OCI-LY7 (cell line): ENCODE data around the gene ZNF570. TPM values are rescaled to one million over a fixed set of nuclear protein-coding genes. Genes with fewer than 3 reads are reported as not detected.
A peak's percentile ranks its signal among the peaks of the same experiment; 100 is the strongest.

Source experiments
- BruUV-seq: library from RNA; stranded (reverse); fragments of 400-500 nt; replicated peaks from 2 replicates; lab custom pipeline; 2021; lab: Mats Ljungman, UMichigan
- CTCF ChIA-PET: fragments of 300-600 bp; sonication (Branson Sonifier 250); formaldehyde crosslinking; loops from one replicate; lab custom pipeline; 2022; ENCODE audit warnings: antibody characterized with exemption; ENCODE audit not compliant: unreplicated experiment; lab: Charles Lee
- POLR2A ChIA-PET: fragments of 300-600 bp; sonication (Branson Sonifier 250); formaldehyde crosslinking; loops from one replicate; lab custom pipeline; 2022; ENCODE audit warnings: antibody characterized with exemption; lab: Charles Lee
- DNase-seq: peaks from one replicate; pipeline ENCODE4 v3.0.0-alpha.2; 2015; ENCODE audit warnings: low spot score
- H2AFZ ChIP-seq: fragments of 200-600 bp; sonication (generic), shearing (Covaris generic); 2 replicates; pipeline ENCODE4 v1.6.1; 2014; ENCODE audit warnings: mild to moderate bottlenecking, antibody characterized with exemption, low read length, moderate library complexity
- H3K27ac ChIP-seq: fragments of 200-600 bp; sonication (generic); 2 replicates; pipeline ENCODE4 v1.5.1; 2014; ENCODE audit warnings: mixed run types, low read depth, mild to moderate bottlenecking, moderate library complexity, low read length, inconsistent platforms; ENCODE audit not compliant: poor library complexity, severe bottlenecking
- H3K36me3 ChIP-seq: fragments of 200-600 bp; sonication (generic); 2 replicates; pipeline ENCODE4 v1.6.1; 2014; ENCODE audit warnings: mild to moderate bottlenecking, antibody characterized with exemption, low read length, moderate library complexity, mixed read lengths; ENCODE audit not compliant: insufficient read depth
- H3K4me1 ChIP-seq: fragments of 200-600 bp; sonication (generic); 2 replicates; pipeline ENCODE4 v1.5.1; 2014; ENCODE audit warnings: mild to moderate bottlenecking, low read length; ENCODE audit not compliant: insufficient read depth, poor library complexity, severe bottlenecking
- H3K4me2 ChIP-seq: fragments of 200-600 bp; sonication (generic); 2 replicates; pipeline ENCODE4 v1.6.1; 2014; ENCODE audit warnings: mild to moderate bottlenecking, low read length
- H3K4me3 ChIP-seq: fragments of 200-600 bp; sonication (generic); 2 replicates; pipeline ENCODE4 v1.5.1; 2014; ENCODE audit warnings: mild to moderate bottlenecking, low read depth, low read length; ENCODE audit not compliant: poor library complexity, severe bottlenecking
- H3K79me2 ChIP-seq: fragments of 200-600 bp; sonication (generic); 2 replicates; pipeline ENCODE4 v1.6.1; 2016; ENCODE audit warnings: low read depth, mild to moderate bottlenecking, low read length, moderate library complexity, mixed read lengths; ENCODE audit not compliant: insufficient read depth
- H3K9me2 ChIP-seq: fragments of 200-600 bp; sonication (generic); 2 replicates; pipeline ENCODE4 v1.6.1; 2016; ENCODE audit warnings: mild to moderate bottlenecking, low read length, mixed read lengths; ENCODE audit not compliant: insufficient read depth
- H3K9me3 ChIP-seq: fragments of 200-600 bp; sonication (generic); 2 replicates; pipeline ENCODE4 v1.6.1; 2014; ENCODE audit warnings: mild to moderate bottlenecking, mixed run types, low read length, mixed read lengths
- H4K20me1 ChIP-seq: fragments of 200-600 bp; sonication (generic); 2 replicates; pipeline ENCODE4 v1.6.1; 2014; ENCODE audit warnings: mild to moderate bottlenecking, antibody characterized with exemption, low read length, moderate library complexity, mixed read lengths; ENCODE audit not compliant: insufficient read depth
- EZH2phosphoT487 ChIP-seq: fragments of 200-600 bp; sonication (generic); IDR thresholded peaks from 2 replicates; pipeline ENCODE4 v1.6.1; 2018; ENCODE audit warnings: low read depth, borderline replicate concordance, mild to moderate bottlenecking, mixed run types, antibody characterized with exemption, low read length, moderate library complexity, mixed read lengths
- intact Hi-C: fragments of 100-400 bp; cut with micrococcal nuclease; formaldehyde crosslinking; loops from one replicate; pipeline ENCODE4 v1.10.0; 2022; ENCODE audit not compliant: unreplicated experiment
- total RNA-seq, 2 experiments: library from RNA; depleted of rRNA in 1 of 2; stranded (reverse); fragments of >200 nt in 1 of 2; shearing (Covaris generic) in 1 of 2; gene quantifications; 2 replicates each; pipeline ENCODE4 v1.2.3, GENCODE V29; 2014 to 2022
- TF ChIP-seq, protein P1 (sequence below): fragments of 200-600 bp; sonication (generic); conservative IDR thresholded peaks from 2 replicates; pipeline ENCODE4 v1.5.1; 2014; ENCODE audit warnings: mild to moderate bottlenecking, antibody characterized with exemption, low read length, moderate library complexity, mixed read lengths

Gene ZNF570
- total RNA-seq, 2 experiments from 2014 or later: 5.1 to 6.7 TPM

- TF ChIP-seq EZH2phosphoT487: no peak
- TF ChIP-seq, protein P1, sequence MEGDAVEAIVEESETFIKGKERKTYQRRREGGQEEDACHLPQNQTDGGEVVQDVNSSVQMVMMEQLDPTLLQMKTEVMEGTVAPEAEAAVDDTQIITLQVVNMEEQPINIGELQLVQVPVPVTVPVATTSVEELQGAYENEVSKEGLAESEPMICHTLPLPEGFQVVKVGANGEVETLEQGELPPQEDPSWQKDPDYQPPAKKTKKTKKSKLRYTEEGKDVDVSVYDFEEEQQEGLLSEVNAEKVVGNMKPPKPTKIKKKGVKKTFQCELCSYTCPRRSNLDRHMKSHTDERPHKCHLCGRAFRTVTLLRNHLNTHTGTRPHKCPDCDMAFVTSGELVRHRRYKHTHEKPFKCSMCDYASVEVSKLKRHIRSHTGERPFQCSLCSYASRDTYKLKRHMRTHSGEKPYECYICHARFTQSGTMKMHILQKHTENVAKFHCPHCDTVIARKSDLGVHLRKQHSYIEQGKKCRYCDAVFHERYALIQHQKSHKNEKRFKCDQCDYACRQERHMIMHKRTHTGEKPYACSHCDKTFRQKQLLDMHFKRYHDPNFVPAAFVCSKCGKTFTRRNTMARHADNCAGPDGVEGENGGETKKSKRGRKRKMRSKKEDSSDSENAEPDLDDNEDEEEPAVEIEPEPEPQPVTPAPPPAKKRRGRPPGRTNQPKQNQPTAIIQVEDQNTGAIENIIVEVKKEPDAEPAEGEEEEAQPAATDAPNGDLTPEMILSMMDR: no peak
- no peak overlapping the region for H3K4me3 ChIP-seq
- no peak overlapping the region for H3K4me2 ChIP-seq
- H3K79me2 ChIP-seq: no peaks in the 10 kb centered on the region
- intact Hi-C loops: no loop called here
- H3K9me2 ChIP-seq: no peaks in the 10 kb centered on the region
- H3K36me3 ChIP-seq: peaks cover 37% of the 10 kb centered on the region
- H3K4me1 ChIP-seq: no peaks in the 10 kb centered on the region
- peaks cover 64% of the 10 kb centered on the region for H3K9me3 ChIP-seq
- BruUV-seq: no TSS peak
- H4K20me1 ChIP-seq: no peaks in the 10 kb centered on the region
- ChIA-PET POLR2A (no interaction called here), CTCF (no interaction called here)
- H2AFZ ChIP-seq: no peak overlapping the region
- H3K27ac ChIP-seq: no peak overlapping the region
- no peak for DNase-seq
Measured at GRCh38 chr19:37484406-37485168, 15.4 kb downstream of the ZNF570 start.

DNA sequence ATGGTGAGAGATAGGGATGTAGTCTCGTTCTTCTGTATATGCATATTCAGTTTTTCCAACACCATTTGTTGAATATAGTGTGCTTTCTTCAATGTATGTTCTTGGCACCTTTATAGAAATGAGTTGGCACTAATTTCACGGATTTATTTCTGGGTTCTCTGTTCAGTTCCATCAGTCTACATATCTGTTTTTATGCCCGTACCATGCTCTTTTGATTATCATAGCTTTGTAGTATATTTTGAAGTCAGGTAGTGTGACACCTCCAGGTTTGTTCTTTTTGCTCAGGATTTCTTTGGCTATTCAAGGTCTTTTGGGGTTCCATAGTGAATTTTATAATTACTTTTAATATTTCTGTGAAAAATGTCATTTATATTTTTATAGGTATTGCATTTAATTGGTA is 23.1 kb downstream of the ZNF570 start:
- CTCF ChIA-PET: no interaction called here
- no peak overlapping the region for H3K4me2 ChIP-seq
- H3K27ac ChIP-seq: no peak overlapping the region
- intact Hi-C loops: no loop called here
- no peak overlapping the region for H3K4me3 ChIP-seq
- TF ChIP-seq EZH2phosphoT487: no peak
- TF ChIP-seq, protein P1: no peak
- POLR2A ChIA-PET: no interaction called here
- H3K79me2 ChIP-seq: no peaks in the 10 kb centered on the region
- H3K36me3 ChIP-seq: no peaks in the 10 kb centered on the region
- H4K20me1 ChIP-seq: no peaks in the 10 kb centered on the region
- H3K9me2 ChIP-seq: no peaks in the 10 kb centered on the region
- no peak overlapping the region for H2AFZ ChIP-seq
- no peaks in the 10 kb centered on the region for H3K4me1 ChIP-seq
- BruUV-seq: no TSS peak
- peaks cover 29% of the 10 kb centered on the region for H3K9me3 ChIP-seq
- no peak for DNase-seq

DNA sequence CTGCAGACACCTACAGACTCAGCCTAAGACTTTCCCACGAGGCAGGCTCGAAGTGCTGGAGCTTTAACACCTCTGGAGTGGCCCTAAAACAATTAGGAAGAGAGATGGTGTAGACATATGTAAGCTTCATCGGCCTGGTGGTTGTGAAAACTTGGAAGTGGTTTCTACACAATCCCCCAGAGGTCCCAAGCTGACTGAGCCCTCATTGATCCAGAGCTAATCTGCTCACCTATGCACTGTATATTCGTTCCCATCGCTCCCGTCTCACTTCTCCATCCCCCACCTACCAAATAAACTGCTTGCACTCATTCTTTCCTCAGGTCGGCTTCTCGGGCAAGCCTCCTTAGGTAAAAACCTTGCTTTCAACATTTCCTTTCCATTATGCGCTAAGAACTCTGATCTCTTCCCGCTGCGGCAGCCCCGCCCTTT is 36.8 kb downstream of the ZNF570 start:
- intact Hi-C loops: no loop called here
- Histone ChIP-seq H3K9me3 (no peaks in the 10 kb centered on the region), H3K9me2 (no peaks in the 10 kb centered on the region), H4K20me1 (no peaks in the 10 kb centered on the region), H3K4me2 (peak overlapping the region; percentile 54), H3K79me2 (no peaks in the 10 kb centered on the region), H2AFZ (peak overlapping the region; percentile 73), H3K4me1 (no peaks in the 10 kb centered on the region), H3K36me3 (no peaks in the 10 kb centered on the region), H3K4me3 (peak overlapping the region; percentile 51), H3K27ac (no peak overlapping the region)
- BruUV-seq: no TSS peak
- ChIA-PET POLR2A (no interaction called here), CTCF (no interaction called here)
- TF ChIP-seq, protein P1: no peak
- no peak for TF ChIP-seq EZH2phosphoT487
- DNase-seq: no peak
